Measurements from ENCODE around the gene OR10G4. TPM values are rescaled to one million over a fixed set of nuclear protein-coding genes. Genes with fewer than 3 reads are reported as not detected.

Gene OR10G4
- not detected in 2 replicates for total RNA-seq

GRCh38 chr11:124012697-124013096 lies at the start of gene OR10G4:
OR10G4 (plus strand) TSS chr11:124012997; CDS start chr11:124015575, 2,578 bp downstream.

GRCh38 chr11:123977731-123978347 lies 35.0 kb upstream of the OR10G4 start, which contains the start of gene OR10S1:
OR10S1 (minus strand) TSS chr11:123977781; CDS start chr11:123977664, 117 bp downstream.

GRCh38 chr11:123995119-123995518 lies 17.7 kb upstream of the OR10G4 start, which contains the start of gene OR10G6:
OR10G6 (minus strand) TSS chr11:123995161; CDS start chr11:123995161, 0 bp downstream.

GRCh38 chr11:124026498-124026897 lies 13.7 kb downstream of the OR10G4 start, which contains the start of gene OR10G8:
OR10G8 (plus strand) TSS chr11:124026798; CDS start chr11:124029623, 2,825 bp downstream.

GRCh38 chr11:124041254-124041653 lies 28.5 kb downstream of the OR10G4 start, which contains the start of gene OR10G7:
OR10G7 (minus strand) TSS chr11:124041325; CDS start chr11:124039001, 2,324 bp downstream.

Other genes starting within 250 kb of the OR10G4 start
- gene OR6M1, start 206.6 kb upstream of the OR10G4 start, total RNA-seq: not detected in 2 replicates
- not detected in 2 replicates for gene TMEM225, start 127.3 kb upstream of the OR10G4 start, total RNA-seq
- 0.32 TPM in 1 of 2 replicates, not detected in the other for gene OR8D4, start 110.8 kb upstream of the OR10G4 start, total RNA-seq
- gene OR4D5, start 73.4 kb upstream of the OR10G4 start, total RNA-seq: not detected in 2 replicates
- not detected in 2 replicates for gene OR6T1, start 69.2 kb upstream of the OR10G4 start, total RNA-seq
- not detected in 2 replicates for gene OR10S1, start 35.2 kb upstream of the OR10G4 start, total RNA-seq
- not detected in 2 replicates for gene OR10G6, start 17.8 kb upstream of the OR10G4 start, total RNA-seq
- not detected in 2 replicates for gene OR10G9, start 10.0 kb downstream of the OR10G4 start, total RNA-seq
- not detected in 2 replicates for gene OR10G8, start 13.8 kb downstream of the OR10G4 start, total RNA-seq
- gene OR10G7, start 28.3 kb downstream of the OR10G4 start, total RNA-seq: not detected in 2 replicates
- 64.4 and 108 TPM in 2 replicates for gene VWA5A, start 102.5 kb downstream of the OR10G4 start, total RNA-seq
- gene OR10D3, start 170.3 kb downstream of the OR10G4 start, total RNA-seq: under 0.01 TPM in 1 of 2 replicates, not detected in the other
- gene OR8G1, start 228.1 kb downstream of the OR10G4 start, total RNA-seq: 0.43 TPM in 1 of 2 replicates, not detected in the other
- gene OR8G5, start 243.4 kb downstream of the OR10G4 start, total RNA-seq: not detected in 2 replicates